Measurements from ENCODE around the gene TGOLN2.

The TGOLN2 gene

DNA sequence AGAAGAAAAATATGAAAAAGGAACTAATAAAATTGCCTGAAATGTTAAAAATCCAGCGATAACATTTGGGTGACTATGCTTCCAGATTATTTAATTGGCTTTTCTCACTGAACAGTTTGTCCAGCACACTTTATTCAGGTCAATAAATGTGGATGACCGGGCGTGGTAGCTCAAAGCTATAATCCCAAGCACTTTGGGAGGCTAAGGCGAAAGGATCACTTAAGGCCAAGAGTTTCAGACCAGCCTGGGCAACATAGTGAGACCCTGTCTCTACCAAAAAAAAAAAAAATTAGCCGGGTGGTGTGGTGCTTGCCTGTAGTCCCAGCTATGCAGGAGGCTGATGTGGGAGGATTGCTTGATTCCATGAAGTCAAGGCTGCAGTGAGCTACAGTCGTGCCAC lies 55.4 kb downstream of the TGOLN2 start:
- H3K4me3 ChIP-seq (ENCODE audit: low read depth, low read length), result no peak overlapping the region
- no peak for TF ChIP-seq CTCF (IDR thresholded peaks at IDR 0.05; ENCODE audit: borderline replicate concordance, insufficient read depth, low read depth, low read length)

- TF ChIP-seq CTCF (IDR thresholded peaks at IDR 0.05; ENCODE audit: borderline replicate concordance, insufficient read depth, low read depth, low read length), result no peak
- H3K4me3 ChIP-seq (ENCODE audit: low read depth, low read length), result no peak overlapping the region
Observed at GRCh38 chr2:85269959-85270358, 57.8 kb downstream of the TGOLN2 start.
